Stimulated activated CD4-positive, alpha-beta T cell treated with anti-CD3 and anti-CD28 coated beads, Interleukin-4, amount 100 ng/mL, for 1 hour (primary cell): Measurements from ENCODE around the gene KDM4F.
A peak's percentile ranks its signal among the peaks of the same experiment; 100 is the strongest.
"Not testable (repeated sequence)": the region's sequence is repeated elsewhere in the genome, so short reads cannot be mapped to it uniquely, and the experiment has no call there.

ENCODE experiments used
- DNase-seq: peaks from one replicate; pipeline ENCODE4 v3.0.0-alpha.2; 2020

The KDM4F gene

DNA sequence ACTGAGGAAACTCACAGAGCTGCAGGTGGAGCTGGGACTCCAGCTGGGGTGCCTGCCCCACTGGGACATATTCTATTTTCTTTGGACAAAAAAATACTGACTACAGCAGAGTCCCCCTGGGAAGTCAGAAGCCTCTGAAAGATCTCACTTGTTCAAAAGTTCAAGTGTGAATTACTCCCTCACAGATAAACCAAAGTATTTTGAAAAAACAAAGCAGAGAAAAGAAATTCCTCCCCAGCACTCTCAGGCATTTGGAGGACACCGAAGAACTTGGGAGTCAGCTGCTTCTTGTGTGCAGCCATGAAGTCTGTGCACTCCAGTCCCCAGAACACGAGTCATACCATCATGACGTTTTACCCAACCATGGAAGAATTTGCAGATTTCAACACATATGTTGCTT is at the start of gene KDM4F:
TSS of gene KDM4F (plus strand) at position 301 of the 400 bp plus-strand sequence.
- not testable (repeated sequence) for DNase-seq

DNA sequence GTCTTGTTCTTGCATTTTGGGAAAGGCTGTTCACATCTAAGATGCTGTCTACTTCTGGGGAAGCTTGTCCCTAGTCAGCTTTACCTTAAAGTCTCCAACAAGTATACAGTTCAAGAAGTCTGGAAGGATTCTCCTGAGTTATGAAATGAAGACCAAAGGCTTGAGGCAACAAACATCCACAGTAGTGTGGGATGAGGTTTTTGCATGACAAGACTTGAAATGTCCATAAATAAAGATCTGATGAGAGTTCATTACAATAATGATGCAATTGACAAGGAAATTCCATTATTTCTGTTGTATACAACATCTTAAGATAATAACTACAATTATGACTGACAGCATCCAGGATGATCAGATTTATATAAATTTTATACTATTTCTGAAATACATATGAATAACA is 45.5 kb upstream of the KDM4F start:
- DNase-seq: no peak

DNA sequence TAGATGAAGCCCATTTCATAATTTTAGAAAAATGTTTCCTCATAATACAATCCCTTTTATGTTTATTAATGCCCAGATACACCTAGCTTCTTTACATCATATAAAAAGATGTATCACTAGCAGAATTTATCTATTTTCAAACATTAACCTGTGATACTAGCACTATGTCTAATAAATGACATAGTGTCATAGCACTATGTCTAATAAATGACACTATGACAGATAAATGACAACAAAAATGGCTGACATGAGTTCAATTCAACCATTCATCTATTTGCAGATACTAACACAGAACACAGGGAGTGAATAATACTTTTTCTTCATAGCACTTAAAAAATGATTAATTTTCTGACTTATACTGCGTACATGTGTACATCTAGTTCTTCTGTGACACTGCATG is 43.6 kb upstream of the KDM4F start:
- DNase-seq: no peak

DNA sequence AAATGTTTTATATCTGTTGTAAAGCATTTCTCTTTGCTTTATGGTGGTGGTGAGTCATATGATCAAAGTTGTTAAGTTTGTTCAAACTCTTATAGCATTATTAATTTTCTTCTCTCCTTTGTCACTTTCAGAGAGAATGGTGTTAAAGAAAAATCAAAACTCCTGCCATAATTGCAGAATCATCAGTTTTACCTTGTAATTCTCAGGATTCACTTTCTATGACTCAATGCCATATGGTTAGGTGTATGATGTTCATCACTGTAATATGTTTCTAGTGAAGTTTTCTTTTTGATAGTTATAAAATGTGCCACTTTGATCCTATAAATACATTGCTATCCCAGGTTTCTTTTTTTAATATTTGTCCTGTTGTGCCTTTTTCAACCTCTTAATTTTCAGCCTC is 37.8 kb upstream of the KDM4F start:
- DNase-seq: no peak

DNA sequence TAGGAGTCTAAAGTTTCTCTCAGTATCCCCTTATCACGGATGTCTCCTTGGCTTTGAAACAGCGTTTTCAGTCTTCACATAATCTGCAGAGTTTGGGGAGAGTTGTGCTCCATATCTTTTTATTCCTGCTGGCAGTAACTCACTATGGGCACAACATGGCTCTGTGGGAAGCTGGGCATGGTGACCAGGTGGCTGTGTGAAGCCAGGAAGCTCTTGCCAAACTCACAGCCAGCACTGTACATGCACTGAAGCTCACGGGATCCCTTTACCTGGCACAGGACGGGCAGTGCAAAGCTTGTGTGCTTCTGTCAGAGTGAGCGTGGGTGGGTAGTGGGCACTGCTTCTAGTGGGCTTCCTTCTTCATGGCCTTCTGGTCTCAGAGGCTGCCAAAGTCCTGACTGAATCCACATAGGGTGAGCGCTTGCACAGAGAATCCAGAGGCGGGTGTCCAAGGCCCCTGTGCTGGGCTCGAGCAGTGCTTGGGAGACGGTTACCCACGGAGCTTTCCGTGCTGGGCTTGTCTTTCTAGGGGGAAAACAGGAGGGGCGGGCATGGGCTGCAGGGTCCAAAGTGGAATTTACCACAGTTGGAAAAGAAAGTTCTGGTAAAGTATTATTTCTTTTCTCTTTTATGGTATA is 34.9 kb upstream of the KDM4F start:
- DNase-seq: no peak

DNA sequence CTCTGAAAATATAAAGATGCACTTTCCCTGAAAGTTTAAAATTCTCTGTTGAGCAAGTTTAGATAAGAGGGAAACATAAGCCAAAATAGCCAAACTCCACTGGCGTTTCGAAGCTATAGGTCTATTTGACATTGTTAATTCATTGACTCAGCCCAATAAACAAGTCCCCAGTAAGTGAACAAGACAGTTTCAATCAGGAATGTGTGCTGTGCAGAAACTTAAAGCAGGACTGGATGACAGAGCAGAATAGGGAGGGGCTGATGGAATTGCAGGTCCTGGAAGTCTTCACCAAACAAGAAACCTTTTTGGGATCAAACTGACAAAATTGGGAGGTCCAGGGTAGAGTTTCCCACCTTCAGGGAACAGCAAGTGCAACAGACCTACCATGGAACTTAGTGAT is 33.1 kb upstream of the KDM4F start:
- DNase-seq: no peak

DNA sequence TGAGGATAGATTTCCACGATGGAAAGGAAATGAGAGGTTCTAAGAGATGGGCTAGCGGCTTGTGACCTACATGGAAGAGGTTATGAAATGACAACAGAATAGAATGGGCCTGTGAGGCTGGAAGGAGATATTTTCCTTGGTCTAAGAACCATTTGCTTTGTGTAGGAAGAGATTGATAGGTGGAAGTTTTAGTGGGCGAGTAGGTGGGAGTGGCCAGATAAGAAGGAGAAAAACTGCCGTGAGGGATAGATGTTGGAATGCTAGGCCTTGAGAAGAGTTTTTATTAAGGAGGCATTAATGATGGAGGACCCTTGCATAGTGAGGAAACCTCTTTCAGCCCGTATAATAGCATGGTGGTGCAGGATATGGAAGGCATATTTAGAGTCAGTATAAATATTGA is 27.8 kb upstream of the KDM4F start:
- not testable (repeated sequence) for DNase-seq

DNA sequence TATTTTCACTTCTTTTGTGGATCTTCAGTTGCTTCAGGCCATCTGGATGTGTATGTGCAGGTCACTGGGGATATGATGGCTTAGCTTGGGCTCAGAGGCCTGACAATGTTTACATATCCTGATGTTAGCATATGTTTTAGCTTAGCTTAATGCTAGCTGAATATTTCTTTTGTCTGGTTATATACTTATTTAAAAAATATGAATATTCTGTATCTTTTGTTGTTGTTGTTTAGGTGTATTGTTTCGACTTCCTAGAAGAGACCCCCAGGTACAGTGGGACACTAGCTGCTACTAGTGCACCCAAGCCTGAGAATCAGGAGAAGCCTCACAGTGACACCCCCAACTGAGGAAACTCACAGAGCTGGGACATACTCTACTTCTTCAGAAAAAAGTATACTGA is 24.3 kb upstream of the KDM4F start, which contains the start of gene KDM4E:
TSS of gene KDM4E (plus strand) at position 301 of the 400 bp plus-strand sequence. CDS start 300 bp downstream, outside the sequence.
- DNase-seq: no peak

DNA sequence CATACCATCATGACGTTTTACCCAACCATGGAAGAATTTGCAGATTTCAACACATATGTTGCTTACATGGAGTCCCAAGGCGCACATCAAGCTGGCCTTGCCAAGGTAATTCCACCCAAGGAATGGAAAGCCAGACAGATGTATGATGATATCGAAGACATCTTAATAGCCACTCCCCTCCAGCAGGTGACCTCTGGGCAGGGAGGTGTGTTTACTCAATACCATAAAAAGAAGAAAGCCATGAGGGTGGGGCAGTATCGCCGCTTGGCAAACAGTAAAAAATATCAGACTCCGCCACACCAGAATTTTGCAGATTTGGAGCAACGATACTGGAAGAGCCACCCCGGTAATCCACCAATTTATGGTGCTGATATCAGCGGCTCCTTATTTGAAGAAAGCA is 23.6 kb upstream of the KDM4F start:
- not testable (repeated sequence) for DNase-seq

DNA sequence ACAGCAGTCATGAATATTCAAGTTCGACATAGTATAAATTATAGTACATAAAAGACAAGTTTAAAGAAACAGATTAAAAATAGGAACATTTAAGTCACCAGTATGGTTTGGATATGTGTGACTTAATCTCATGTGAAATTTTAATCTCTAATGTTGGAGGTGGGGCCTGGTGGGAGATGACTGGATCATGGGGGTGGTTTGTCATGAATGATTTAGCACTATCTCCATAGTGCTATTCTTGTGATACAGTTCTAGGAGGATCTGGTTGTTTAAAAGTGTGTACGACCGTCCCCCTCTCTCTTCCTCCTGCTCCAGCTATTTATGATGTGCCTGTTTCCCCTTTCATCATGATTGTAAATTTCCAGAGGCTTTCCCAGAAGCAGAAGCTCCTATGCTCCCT is 20.9 kb upstream of the KDM4F start:
- DNase-seq: no peak

DNA sequence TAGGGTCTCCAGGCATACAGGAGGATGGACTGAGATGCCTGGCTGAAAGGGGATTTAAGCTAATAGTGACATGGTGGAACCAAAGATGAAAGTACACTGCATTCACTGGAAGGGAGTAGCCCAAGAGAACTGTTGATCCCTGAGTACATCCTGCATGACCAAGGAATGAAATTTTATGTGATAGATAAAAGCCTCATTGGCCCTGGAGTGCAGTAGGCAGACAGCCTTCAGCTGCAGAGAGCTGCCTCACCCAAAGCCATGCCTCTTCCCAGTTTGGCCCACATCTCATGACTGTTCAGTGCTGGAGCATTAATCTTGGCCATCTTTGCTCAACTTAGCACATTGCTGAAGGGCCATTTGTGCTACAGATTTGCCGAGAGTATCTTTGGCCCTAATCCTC is 16.2 kb upstream of the KDM4F start:
- no peak for DNase-seq

DNA sequence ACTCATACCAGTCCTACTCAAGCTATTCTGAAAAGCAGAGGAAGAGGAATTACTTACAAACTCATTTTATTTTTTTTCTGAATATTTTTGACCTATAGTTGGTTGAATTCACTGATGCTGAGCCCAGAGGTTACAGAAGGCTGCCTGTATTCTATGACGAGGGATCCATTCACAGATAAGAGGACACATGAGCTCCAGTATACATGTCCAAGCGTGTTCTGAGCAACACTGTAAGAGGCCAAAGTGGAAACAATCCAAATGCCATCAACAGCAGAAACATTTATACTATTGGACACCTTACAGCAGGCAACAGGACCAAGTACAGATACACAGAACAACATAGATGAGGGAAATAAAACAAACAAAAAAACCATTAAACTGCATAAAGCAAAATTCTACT is 13.9 kb upstream of the KDM4F start:
- DNase-seq: no peak

DNA sequence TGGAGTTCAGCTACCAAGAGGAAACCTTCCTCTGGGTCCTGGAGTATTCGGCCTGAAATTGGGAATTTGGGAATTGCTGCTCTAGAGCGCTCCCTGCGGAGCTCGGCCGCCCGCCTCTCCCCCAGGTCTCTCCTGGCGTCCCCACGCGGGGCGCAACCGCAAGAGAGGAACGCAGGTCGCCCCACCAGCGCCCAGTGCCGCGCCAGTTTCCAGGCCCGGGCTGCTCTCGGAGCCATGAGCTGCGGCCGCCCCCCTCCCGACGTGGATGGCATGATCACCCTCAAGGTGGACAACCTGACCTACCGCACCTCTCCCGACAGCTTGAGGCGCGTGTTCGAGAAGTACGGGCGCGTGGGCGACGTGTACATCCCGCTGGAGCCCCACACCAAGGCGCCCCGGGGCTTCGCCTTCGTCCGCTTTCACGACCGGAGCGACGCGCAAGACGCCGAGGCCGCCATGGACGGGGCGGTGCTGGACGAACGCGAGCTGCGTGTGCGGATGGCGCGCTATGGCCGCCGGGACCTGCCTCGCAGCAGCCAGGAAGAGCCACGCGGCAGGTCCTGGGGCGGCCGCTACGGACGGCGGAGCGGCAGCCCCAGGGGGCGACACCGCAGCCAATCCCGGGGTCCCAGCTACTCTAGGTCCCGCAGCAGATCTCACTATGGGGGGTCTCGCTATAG is 11.7 kb upstream of the KDM4F start:
- DNase-seq: peak; percentile 13

DNA sequence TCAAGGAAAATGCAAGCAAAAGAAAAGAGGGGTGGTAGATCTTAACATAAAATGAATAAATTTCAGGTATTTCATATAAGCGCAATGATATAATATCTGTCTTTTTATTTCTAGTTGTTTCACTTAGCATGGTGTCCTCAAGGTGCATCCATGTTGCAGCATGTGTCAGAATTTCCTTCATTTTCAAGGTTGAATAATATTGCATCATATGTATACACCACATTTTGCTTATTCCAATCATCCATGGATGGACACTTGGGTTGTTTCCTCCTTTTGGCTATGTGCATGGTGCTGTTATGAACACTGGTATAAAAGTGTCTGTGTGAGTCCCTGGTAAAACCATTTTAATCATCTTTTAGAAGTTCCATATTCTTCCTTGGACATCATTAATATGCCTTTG is 7.0 kb upstream of the KDM4F start:
- no peak for DNase-seq

DNA sequence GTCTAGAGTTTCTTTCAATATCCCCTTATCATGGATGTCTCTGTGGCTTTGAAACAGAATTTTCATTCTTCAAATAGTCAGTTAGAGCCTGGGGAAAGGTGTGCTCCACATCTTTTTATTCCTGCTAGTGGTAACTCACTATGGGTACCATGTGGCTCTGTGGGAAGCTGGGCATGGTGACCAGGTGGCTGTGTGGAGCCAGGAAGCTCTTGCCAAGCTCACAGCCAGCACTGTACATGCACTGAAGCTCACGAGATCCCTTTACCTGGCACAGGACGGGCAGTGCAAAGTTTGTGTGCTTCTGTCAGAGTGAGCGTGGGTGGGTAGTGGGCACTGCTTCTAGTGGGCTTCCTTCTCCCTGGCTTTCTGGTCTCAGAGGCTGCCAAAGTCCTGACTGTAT is 6.3 kb upstream of the KDM4F start:
- no peak for DNase-seq

DNA sequence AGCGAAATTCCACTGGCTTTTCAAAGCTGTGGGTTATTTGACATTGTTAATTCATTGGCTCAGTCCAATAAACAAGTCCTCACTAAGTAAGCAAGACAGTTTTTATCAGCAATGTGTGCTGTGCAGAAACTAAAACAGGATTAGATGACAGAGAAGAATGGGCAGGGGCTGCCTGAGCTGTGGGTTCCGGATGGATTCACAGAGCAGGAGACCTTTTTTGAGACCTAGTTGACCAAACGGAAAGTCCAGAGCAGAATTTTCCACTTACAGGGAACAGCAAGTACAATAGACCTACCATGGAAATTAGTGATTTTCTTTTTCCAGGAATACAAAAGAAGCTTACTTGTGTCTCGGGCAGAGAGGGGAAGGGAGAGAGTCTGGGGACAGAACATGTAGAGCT is 5.2 kb upstream of the KDM4F start:
- no peak for DNase-seq

DNA sequence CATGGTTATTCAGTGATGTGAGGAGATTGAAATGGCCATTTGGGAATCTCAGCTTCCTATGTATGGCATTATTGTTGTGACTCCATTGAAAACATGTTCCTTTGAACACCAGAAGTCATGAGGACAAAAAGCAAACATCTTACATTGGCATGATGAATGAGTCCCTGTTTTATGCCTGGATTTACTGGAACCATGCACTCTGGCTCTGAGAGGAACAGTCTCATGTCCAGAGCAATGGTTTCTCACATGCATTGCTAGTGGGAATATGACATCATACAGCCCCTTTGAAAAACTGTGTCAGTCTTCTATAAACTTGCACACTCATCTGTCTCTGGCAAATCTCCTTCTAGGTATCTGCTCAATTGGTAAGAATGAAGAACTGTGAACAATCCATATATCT is 3.4 kb upstream of the KDM4F start:
- no peak for DNase-seq

DNA sequence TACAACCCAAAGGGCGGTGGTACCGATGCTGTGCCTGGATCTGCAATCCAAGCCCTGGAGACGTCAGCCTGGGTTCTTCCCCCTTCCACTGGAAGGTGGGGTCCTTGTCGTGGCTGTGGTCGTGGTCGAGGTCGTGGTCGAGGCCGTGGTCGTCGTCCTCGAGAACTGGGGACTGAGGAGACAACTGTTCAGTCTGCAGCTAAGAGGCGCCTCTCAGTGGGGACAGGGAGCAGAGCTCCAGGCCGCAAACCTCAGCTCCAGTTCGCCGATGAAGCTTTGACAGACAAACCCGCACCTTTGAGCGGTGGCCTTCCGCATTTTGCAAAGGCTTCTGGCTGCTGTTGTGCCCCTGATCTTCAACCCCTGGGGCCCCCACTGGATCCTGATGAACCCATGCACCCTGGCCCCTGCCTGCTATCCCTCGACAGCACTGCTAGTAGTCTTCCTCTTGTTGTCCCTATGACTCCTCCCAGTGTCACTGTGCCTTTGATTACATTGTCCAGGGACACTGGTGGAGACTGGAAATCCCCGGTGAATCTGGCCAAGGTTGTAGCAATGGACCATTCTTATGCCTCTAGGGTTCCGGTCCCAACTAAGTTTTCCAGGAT is 1.5 kb downstream of the KDM4F start:
- DNase-seq: no peak

DNA sequence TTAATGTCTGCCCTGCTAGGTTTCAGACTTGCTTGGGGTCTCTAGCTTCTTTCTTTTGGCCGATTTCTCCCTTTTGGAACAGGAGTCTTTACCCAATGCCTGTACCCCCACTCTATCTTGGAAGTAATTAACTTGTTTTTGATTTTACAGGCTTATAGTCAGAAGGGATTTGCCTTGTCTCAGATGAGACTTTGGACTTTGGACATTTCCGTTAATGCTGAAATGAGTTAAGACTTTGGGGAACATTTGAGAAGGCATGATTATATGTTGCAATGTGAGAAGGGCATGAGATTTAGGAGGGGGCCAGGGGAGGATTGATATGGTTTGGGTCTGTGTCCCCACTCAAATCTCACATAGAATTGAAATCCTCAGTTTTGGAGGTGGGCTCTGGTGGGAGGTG is 5.1 kb downstream of the KDM4F start:
- DNase-seq: no peak

DNA sequence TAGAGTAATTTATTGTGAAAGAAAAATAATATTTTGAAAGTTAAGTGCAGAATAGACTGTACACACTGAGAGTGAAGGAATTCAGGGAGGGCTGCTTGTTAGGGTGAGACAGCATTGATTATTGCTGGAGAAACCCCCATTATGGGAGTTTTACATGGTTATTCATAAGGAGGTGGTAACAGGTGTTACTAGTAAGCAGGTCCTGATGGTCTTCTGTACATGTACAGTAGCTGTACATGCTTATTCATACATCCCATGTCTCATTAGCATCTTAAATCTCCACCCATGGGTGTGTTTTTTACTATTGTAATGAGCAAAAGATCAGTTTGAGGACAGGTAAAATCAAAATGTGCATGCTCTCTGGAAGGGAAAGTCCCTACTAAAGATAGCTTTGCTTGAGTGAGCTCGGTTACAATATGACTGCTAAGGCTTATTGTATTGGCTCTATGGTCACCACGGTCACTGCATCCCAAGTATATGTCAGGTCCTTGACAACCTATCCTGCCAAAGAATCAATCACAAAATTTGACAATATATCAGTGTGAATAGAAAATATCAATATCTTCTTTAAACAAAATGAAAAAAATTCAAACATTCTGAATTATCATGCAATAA is 6.2 kb downstream of the KDM4F start:
- DNase-seq: no peak

DNA sequence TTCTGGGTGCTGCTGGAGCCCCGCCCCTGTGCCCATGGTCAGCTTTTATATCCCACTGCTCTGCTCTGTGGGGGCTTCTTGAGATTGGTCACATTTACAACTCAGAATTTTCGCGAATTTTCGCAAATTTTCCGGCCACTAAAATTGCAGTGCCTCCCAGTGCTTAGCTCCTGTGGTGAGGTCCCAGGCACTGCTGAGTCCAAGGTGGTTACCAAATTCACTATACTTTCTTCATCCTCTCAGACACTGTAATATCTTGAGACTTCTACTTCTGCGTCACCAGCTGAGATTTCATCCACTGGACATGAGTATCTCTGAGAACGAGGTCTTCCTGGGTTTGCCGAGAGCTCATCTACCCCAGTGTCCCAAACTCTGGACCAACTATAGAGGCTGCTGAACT is 8.7 kb downstream of the KDM4F start:
- no peak for DNase-seq

DNA sequence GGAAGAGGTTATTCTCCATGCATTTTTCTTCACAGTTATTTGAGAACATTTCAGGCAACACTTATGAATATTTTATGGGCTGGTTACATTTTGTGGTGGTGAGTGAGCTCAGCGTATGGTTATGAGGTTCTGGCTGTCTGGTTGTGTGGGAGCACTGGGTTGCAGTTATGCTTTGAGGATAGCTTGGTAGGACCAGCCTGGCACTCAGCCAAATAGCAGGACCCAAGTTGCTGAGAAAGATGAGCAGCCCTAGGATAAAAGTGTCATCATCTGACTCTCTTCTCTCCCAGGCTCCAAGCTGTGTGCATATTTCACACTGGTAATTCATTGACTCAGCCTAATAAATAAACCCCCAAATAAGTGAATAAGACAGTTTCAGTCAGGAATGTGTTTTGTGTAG is 9.4 kb downstream of the KDM4F start:
- no peak for DNase-seq

DNA sequence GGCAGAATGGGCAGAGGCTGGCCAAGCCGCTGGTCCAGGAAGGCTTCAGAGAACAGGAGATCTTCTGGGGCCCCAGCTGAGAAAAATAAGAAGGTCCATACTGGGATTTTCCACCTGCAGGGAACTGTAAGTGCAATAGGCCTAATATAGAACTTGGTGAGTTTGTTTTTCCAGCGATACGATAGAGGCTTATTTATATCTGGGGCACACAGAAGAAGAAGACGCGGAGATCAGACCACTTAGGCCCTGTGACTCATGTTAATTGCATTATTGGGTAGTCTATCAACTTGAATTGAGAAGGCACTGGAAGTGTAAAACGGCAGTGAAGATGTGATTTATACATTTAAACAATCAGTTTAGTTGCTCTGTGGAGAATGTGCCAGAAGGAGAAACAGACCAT is 9.8 kb downstream of the KDM4F start:
- no peak for DNase-seq

DNA sequence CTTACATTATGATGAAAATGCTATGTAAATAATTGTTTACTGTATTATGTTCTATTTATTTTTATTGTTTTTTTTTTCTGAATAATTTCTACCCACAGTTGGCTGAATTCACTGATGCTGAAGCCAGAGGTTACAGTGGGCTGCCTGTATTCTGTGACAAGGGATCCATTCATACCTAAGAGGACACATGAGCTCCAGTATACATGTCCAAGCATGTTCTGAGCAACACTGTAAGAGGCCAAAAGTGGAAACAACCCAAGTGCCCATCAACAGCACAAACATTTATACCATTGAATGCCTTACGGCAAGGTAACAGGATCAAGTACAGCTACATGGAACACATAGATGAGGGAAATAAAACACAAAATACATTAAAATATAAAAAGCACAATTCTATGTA is 16.1 kb downstream of the KDM4F start:
- DNase-seq: no peak
